ENCODE measurements around the gene RBM39. TPM values are rescaled to one million over a fixed set of nuclear protein-coding genes. Genes with fewer than 3 reads are reported as not detected.

RBM39 gene
- total and polyA plus RNA-seq, 11 donors: 72.6 to 165 (median 112) TPM

GRCh38 chr20:35674921-35675320 is 67.1 kb downstream of the RBM39 start:
- Histone ChIP-seq H3K27ac (no peak overlapping the region), H3K9me3 (no peaks in the 10 kb centered on the region), H3K36me3 (peaks cover 0 to 98% (median 81%) of the 10 kb centered on the region in 9 donors), H3K27me3 (no peaks in the 10 kb centered on the region), H3K4me1 (no peaks in the 10 kb centered on the region), H3K4me3 (no peak overlapping the region)
- 94 to 97% (median 95%) methylated on average over 8 of the region's 8 CpGs for WGBS, 4 donors
- DNase-seq: no peak
- intact Hi-C loops (cut with DNase I): loop anchor here in 1 of 10 donors (10.0 kb wide), 1 partner anchor 210 kb away; no protein-coding TSS in a partner anchor
- TF ChIP-seq POLR2A (IDR thresholded peaks at IDR 0.05) (no peak), CTCF (IDR thresholded peaks at IDR 0.05) (no peak)
- ATAC-seq: no peak

- H3K27me3 ChIP-seq: no peaks in the 10 kb centered on the region
- TF ChIP-seq CTCF (IDR thresholded peaks at IDR 0.05): no peak
- no peak for TF ChIP-seq POLR2A (IDR thresholded peaks at IDR 0.05)
- peaks cover 0 to 98% (median 81%) of the 10 kb centered on the region in 9 donors for H3K36me3 ChIP-seq
- H3K27ac ChIP-seq: no peak overlapping the region
- no peak for DNase-seq
- ATAC-seq: no peak
- H3K4me3 ChIP-seq: no peak overlapping the region
- intact Hi-C loops (cut with DNase I): loop anchor here in 1 of 10 donors (10.0 kb wide), 1 partner anchor 209 kb away; no protein-coding TSS in a partner anchor
- no peaks in the 10 kb centered on the region for H3K4me1 ChIP-seq
- H3K9me3 ChIP-seq: no peaks in the 10 kb centered on the region
- 86 to 95% (median 89%) methylated on average over 4 of the region's 4 CpGs for WGBS, 4 donors
Measured at GRCh38 chr20:35673884-35674283, 68.2 kb downstream of the RBM39 start.

- 73 to 89% (median 82%) methylated on average over 1 of the region's 1 CpG for WGBS, 4 donors
- DNase-seq (no peak), ATAC-seq (no peak)
- Histone ChIP-seq H3K9me3 (no peaks in the 10 kb centered on the region), H3K36me3 (peaks cover 0 to 71% (median 66%) of the 10 kb centered on the region in 9 donors), H3K27ac (no peak overlapping the region), H3K4me1 (no peaks in the 10 kb centered on the region), H3K27me3 (no peaks in the 10 kb centered on the region), H3K4me3 (no peak overlapping the region)
- intact Hi-C loops (cut with DNase I): loop anchor here in 2 of 10 donors (10.0 kb wide), 2 partner anchors 125 to 205 kb away; partner anchors contain the start of gene ERGIC3 (in 1 of the 2)
- TF ChIP-seq POLR2A (IDR thresholded peaks at IDR 0.05): no peak
- no peak for TF ChIP-seq CTCF (IDR thresholded peaks at IDR 0.05)
Measured at GRCh38 chr20:35669681-35670080, 72.4 kb downstream of the RBM39 start.

GRCh38 chr20:35669221-35669620 is 72.8 kb downstream of the RBM39 start:
- Histone ChIP-seq H3K4me3 (no peak overlapping the region), H3K27me3 (no peaks in the 10 kb centered on the region), H3K4me1 (peaks cover 0 to under 1% (median 0%) of the 10 kb centered on the region in 12 donors), H3K36me3 (peaks cover 0 to 66% (median 61%) of the 10 kb centered on the region in 9 donors), H3K27ac (no peak overlapping the region), H3K9me3 (no peaks in the 10 kb centered on the region)
- intact Hi-C loops (cut with DNase I): loop anchor here in 1 of 10 donors (10.0 kb wide), 1 partner anchor 124 kb away; the partner anchor contains the start of gene ERGIC3
- no peak for TF ChIP-seq POLR2A (IDR thresholded peaks at IDR 0.05)
- TF ChIP-seq CTCF (IDR thresholded peaks at IDR 0.05): no peak
- no peak for DNase-seq
- 92 to 98% (median 94%) methylated on average over 5 of the region's 5 CpGs for whole genome bisulfite sequencing, 4 donors
- no peak for ATAC-seq
